GM20000 (cell line): ENCODE results near the gene CDCA7.
"Not testable (repeated sequence)": the region's sequence is repeated elsewhere in the genome, so short reads cannot be mapped to it uniquely, and the experiment has no call there.

Experiments used
- DNase-seq: peaks from one replicate; pipeline ENCODE4 v3.0.0; 2012; ENCODE audit warnings: low spot score
- CTCF ChIP-seq: IDR thresholded peaks from 2 replicates; pipeline ENCODE4 v1.5.1; 2012; ENCODE audit warnings: mild to moderate bottlenecking, control low read depth; ENCODE audit errors: extremely low read depth, missing control alignments

CDCA7 gene

DNA sequence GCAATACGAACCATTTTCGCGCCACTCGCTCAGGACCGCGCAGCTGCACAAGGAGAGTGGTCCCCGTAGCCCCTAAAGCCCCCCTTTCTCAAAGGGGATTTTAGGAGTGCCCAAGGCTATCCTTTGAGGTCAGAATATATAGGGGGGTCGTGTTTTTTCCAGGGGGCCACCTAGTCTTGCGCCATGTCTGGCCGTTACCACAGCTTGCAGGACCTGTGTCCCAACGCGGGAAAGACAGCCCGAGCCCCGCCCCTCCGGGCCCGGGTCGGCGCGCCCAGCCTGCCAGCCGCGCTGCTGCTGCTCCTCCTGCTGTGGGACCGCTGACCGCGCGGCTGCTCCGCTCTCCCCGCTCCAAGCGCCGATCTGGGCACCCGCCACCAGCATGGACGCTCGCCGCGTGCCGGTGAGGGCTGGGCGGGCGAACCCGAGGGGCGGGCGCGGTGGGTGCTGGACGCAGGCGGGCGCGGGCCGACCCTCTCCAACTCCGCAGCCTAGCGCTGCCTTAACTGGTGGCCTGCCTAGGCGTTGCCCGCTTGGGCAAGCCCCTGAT lies at the start of gene CDCA7:
Gene CDCA7 (plus strand): TSS at position 291 of the 550 bp plus-strand sequence. CDS start 92 bp downstream, at position 383.
- peak; percentile 89 for DNase-seq
- no peak for TF ChIP-seq CTCF

GRCh38 chr2:173305303-173305702 lies 49.4 kb upstream of the CDCA7 start:
- no peak for DNase-seq
- no peak for TF ChIP-seq CTCF

DNA sequence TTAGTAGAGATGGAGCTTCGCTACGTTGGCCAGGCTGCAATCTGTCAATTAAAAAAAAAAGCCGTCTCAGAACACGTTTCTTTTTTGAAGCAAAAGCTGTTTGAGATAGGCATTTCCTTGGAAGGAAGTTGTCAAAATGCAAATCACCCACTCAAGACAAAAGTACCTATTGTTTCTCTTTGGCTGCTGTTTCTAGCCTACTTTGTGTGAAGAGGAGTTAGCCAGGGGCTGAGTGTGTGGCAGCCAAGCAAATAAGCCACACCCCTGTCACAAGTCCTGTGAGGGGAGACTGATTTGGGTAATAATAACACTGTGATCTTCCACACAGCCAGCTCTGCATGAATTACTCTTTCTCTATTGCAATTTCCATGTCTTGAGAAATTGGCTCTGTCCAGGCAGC lies 47.4 kb upstream of the CDCA7 start:
- DNase-seq, result peak; percentile 42
- no peak for TF ChIP-seq CTCF

- DNase-seq, result not testable (repeated sequence)
Observed at GRCh38 chr2:173309370-173309769, 45.3 kb upstream of the CDCA7 start.

- no peak for DNase-seq
- no peak for TF ChIP-seq CTCF
Observed at GRCh38 chr2:173311844-173312606, 42.6 kb upstream of the CDCA7 start.

DNA sequence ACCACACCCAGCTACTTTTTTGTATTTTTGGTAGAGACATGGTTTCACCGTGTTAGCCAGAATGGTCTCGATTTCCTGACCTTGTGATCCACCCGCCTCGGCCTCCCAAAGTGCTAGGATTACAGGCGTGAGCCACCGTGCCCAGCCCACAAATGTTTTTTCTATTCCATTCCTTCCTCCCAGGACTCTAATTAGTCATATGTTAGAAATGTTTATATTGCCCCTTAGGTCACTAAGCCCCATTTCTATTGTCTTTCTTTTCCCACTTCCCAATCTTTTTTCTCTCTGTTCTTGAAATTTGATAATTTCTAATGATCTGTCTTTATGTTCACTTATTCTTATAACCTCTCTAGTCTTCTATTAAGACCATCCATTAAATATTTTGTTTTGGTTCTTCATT lies 31.3 kb upstream of the CDCA7 start:
- no peak for TF ChIP-seq CTCF
- DNase-seq, result no peak

- no peak for TF ChIP-seq CTCF
- no peak for DNase-seq
Observed at GRCh38 chr2:173326806-173327205, 27.9 kb upstream of the CDCA7 start.

GRCh38 chr2:173327421-173327820 lies 27.3 kb upstream of the CDCA7 start:
- no peak for DNase-seq
- TF ChIP-seq CTCF, result no peak

DNA sequence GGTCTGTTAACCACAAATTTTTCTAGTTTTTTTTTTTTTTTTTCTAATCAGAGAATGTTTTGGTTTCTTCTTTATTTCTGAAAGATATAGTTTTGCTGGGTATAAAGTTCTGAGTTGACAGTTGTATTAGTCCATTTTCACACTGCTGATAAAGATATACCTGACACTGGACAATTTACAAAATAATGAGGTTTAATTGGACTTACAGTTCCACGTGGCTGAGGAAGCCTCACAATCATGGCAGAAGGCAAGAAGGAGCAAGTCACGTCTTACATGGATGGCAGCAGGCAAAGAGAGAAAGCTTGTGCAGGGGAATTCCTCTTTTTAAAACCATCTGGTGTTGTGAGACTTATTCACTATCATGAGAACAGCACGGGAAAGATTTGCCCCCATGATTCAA lies 21.7 kb upstream of the CDCA7 start:
- DNase-seq, result not testable (repeated sequence)
